Islet precursor cell (in vitro differentiated cells): ENCODE data around the gene SH3GL3.

ENCODE experiments used
- DNase-seq: peaks from one replicate; pipeline ENCODE4 v3.0.0-alpha.2; 2018

Gene SH3GL3

DNA sequence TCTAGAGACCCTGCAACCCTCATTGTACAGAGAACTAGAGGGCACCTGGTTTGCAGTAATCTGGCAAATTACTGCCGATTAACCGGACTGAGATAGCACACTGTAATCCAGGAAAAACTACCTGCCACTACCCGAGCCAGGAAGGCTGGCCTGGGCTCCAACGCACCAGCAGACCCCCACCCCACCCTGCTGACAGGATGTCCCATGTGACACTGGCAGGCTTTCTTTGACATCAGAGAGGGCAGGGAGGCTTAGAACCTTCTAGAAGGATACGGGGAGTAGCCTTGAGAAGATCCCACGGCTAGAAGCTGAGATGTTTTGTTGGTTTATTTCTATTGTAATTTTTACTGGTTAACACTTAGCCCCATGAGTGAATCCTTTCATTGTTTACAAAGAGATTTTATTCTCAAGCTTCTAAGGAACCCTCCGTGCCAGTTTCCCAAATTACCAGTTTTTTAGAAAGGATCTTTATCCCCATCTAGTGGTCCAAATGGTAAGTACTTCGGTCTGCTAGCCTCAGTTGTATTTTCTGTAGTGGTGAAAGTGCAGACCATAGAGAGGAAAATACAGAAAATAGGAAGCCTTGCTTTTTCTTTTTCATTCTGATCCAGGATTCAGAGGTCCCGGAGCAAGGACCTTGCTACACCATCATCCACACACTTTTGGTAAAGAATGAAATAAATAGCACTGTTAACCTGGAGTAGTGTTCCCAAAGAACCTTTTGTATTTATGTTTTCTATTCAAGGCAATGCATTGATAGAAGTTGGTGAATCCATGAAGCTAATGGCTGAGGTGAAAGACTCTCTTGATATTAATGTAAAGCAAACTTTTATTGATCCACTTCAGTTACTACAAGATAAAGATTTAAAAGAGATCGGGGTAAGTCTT is 124.9 kb downstream of the SH3GL3 start:
- no peak for DNase-seq

DNA sequence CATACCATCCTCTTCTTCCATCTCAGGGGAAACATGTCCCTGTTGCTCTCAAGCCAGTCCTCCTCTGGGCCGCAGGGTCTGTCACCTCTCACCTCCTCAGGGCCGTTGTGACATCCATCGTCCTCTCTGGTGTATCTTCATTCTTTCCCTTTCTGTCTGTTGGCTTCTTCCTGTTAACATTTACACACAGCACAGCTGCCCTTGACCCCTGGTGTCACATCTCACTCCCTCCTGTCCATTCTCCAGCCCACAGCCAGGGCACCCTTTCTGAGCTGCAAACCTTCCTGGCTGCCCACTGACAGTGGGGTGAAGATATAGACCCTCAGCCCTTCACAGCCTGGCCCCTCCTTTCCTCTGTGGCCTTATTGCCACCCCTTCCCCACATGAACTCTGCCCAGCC is 127.2 kb downstream of the SH3GL3 start:
- no peak for DNase-seq

DNA sequence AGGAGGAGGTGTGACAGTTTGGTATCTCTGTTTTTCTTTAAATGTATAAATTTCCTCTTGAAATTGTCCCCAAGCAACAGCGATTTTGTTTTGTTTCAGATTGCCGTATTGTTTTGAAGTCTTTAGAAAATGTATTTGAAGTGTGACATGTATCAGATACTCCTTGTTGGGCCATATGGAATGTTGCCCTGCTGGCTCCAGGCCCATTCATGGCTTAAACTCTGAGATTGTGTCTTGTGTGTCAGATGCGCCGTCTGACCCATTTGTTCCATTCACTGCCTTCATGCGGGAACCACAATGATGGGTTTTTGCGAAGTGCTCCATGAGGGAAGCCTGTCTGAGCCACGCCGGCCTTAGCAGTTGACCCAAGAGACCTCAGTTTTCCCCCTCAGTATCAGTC is 131.6 kb downstream of the SH3GL3 start:
- no peak for DNase-seq

DNA sequence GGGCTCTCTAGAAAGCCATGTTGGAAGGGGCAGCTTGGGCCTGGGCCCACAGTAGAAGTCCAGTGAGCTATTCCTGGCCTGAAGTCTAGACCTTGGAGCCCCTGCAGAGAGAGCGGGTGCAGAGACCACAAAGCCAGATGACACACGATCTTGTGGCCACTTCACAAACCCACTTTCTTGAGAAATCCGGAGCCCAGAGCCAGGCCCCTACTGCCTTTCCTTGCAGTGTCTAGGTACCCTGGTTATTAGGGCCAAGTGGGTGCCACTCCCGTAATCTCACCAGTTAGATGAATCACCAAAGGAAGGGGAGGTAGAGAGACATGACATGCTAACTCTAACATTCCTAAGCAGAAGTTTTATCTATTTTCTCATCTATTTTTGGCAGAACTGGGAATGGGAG is 134.2 kb downstream of the SH3GL3 start:
- no peak for DNase-seq

DNA sequence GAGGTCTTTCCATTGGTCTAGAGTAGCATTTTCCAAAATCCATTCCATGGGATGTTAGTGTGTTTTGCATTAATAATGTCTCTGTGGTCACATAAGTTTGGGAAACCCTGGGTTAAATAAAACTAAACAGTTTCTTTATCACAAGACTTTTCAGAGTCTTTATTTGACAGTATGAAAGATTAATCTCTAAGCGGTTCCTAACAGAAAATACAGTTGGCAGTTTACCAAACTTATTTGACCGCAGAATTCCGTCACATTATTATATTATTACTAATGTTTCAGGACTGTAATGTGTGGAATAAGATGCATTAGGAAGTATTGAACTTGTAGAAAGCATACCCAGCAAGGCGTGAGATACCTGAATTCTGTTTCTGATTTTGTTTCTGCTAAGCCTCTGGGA is 135.2 kb downstream of the SH3GL3 start:
- no peak for DNase-seq

DNA sequence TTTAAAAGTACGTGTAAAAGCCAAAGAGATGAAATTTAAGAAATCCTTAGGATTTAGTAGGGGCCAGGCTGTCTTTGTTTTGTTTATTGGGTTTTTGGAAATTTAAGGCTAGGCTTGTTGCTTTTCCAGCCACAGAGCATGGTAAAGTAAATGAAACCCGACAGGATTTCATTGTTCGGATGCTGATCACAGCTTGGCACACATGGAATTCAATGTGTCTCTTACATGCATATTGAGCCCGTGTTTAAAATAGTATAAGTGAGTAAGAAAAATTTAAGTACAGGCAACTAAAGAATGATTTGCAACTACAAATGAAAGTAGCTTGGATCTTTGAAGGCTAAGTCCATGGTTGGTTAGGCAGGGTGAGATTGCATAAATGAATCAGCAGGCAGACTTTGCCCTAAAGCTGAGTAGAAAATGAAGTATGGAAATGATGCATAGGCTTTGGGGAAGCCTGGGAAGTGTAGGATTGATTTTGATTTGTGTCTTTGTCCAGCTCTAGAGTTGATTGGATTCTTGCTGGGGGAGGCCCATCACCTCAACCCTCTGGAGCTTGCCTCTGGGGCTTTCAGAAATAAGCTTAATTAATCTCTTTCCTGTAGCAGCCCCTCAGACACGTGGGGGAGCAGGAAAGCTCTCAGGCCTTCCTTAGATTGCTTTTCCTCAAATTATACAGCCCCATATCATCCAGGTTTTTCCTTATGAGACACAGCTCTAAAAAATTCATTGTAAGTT is 138.6 kb downstream of the SH3GL3 start:
- DNase-seq: no peak

DNA sequence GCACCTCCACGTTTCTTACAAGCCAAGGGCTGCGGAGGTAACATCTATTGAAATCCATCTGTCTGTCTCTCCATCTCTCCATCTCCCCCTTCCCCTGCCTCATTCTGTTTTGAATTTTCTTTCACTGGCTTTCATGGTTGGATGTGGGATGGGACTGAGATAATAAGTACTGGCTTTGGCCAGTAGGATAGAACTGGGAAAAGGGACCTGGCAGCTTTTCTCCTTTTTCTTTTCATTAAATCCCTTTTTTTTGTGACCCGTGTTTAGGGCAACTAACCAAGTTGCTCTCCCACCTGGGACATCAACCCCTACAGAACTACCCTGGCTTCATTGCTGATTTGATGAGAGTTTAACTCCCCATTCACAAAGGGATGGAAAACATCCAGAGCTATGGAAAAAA is 139.9 kb downstream of the SH3GL3 start:
- no peak for DNase-seq

DNA sequence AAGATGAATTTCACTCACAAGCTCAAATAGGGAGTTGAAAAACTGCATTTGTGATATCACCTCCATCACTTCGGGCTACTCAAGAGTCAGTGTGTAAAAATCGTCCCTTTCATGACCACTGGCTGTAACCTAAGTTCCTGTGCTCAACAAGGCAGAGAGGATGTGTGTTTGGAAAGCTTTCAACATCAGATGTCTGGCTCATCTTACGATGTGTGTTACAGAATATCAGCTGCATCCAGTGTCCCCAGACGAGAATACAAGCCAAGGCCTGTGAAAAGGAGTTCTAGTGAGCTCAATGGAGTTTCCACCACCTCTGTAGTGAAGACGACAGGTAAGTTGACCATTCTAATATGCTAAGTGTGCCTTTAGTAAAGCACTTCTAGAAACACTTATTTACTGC is 141.3 kb downstream of the SH3GL3 start:
- no peak for DNase-seq

DNA sequence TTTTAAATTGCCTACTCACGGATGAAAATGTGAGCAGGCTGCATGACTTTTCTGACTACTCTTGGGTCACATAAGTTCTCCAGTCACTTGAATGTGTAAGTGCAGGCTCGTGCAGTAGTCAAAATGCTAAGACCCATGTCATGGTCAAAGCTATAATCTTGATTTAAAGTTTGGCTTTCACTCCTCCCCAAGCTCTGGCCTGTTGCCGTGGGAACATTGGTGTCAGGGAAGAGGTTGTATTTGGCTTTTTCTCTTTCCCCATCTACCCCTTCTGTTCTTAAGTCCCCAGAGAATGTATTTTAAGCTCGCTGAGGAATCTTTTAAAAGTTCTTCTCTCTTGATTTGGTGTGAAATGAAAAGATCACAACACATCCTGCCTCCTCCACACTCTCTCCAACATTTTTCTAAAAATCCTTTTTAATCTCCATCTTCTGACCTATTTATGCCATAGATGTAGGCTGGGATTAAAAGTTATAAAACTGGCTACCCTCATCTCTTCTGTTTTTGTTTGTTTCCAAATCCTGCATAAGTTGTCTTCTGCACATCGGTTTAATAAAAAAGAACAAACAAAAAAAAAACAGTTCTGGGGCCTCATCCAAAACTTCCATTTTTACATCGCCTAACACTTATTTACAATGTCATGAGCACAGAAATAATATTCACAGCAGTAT is 145.4 kb downstream of the SH3GL3 start:
- no peak for DNase-seq

DNA sequence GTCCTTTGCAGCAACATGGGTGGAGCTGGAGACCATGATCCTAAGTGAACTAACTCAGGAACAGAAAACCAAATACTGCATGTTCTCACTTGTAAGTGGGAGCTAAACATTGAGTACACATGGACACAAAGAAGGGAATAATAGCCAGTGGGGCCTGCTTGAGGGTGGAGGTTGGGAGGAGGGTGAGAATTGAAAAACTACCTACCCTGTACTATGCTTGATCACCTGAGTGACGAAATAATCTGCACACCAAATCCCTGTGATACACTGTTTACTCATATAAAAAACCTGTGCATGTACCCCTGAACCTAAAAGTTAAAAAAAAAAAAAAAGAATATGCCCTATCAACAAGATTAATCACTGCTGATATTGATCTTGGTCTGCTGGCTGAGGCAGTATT is 148.1 kb downstream of the SH3GL3 start:
- no peak for DNase-seq

DNA sequence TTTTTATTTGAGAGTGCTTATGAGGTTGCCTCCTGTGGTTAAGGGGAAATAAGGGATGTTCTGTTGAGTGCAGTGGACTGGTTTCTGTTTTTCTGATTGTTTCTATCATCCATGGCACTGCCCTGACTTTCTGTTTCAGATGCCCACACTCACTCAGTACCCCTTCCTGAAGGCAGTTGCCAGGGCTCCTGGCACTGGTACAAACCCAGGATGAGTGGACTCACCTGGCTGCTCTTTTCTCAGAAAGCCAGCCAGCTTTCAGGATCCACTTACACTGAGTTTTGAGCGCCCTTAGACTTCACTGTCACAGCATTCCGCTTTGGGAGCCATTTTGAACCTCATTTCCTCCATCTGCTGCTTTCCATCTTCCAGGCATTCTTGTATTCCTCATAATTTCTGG is 150.9 kb downstream of the SH3GL3 start:
- DNase-seq: no peak

DNA sequence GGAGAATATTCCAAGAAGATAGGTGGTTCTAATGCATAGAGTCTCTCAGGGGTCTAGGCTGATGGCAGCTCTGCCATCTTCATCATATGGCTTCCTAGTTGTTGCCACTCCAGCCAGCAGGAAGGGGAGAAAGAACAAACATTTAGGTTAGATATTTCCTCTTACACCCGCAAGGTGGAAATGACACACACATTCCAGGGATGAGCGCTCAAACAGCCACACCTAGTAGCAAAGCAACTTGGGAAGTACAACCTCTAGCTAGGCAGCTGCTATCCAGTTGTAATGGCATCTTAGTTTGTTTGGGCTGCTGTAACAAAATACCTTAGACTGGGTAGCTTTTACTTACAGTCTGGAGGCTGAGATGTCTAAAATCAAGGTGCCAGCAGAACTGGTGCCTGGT is 154.9 kb downstream of the SH3GL3 start:
- no peak for DNase-seq

DNA sequence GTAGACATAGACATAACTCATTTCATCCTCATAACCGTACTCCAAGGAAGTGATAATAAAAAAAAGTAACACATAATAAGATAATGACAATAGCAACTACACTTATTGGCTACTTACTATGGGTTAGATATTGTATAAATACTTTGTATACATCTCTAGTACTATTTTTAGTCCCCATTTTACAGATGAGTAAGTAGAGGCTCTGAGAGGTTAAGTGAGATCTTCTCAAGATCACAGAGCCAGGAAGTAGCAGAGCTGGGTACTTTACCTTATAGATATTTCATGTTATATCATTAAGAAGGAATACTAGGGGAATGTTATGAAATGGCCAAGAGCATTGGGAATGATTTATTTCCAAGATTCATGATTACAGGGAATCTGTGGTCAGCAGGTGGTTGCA is 157.4 kb downstream of the SH3GL3 start:
- no peak for DNase-seq

DNA sequence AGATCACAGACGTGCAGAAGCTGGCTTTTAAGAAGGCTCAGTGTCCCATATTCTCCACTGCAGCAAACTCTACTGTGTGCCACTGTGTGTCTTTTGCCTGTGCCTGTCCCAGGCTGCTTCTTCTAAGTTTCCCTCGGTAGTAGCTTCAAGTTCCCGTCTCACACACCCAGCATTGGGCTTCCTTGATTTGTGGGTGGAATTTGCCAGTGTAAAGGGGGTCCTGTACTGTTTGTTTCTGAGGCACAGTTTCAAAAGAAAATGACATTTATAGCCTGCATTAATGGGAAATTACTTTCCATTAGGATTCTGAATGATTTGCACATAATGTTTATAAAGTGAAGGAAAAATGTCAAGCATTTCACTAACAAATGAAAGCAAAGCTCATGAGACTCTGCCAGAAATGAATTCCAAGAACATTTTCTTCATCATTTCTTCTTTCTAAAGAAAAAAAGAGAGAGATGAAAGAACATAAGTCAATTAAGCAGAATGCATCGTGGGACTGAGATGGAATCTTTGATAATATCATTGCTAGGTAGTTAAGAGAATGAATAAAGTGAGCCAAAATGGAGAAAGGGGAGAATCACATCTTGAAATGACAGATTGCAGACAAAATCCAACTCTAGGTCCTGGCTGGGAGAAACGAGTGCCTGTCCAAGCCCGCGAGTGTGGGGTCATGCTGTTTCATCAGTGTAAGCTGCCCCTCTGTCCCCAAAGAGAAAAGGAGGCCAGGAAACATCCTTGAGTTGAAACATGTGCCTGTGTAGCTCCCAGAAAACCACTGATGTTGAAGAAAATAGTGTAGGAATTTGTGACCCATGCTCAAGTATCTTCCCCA is 158.2 kb downstream of the SH3GL3 start:
- DNase-seq: no peak

DNA sequence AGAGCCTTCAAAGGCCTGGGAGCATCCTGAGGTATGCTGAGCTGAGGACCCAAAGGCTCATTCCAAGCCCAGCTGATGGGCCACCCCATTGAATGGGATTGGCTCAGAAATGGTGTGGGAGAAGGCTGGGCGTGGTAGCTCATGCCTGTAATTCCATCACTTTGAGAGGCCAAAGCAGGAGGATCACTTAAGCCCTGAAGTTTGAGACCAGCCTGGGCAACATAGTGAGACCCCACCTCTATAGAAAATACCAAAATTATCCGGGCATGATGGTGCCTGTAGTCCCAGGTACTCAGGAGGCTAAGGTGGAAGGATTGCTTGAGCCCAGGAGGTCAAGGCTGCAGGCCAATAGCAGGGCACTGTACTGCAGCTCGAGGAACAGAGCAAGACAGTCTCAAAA is 163.0 kb downstream of the SH3GL3 start:
- no peak for DNase-seq

DNA sequence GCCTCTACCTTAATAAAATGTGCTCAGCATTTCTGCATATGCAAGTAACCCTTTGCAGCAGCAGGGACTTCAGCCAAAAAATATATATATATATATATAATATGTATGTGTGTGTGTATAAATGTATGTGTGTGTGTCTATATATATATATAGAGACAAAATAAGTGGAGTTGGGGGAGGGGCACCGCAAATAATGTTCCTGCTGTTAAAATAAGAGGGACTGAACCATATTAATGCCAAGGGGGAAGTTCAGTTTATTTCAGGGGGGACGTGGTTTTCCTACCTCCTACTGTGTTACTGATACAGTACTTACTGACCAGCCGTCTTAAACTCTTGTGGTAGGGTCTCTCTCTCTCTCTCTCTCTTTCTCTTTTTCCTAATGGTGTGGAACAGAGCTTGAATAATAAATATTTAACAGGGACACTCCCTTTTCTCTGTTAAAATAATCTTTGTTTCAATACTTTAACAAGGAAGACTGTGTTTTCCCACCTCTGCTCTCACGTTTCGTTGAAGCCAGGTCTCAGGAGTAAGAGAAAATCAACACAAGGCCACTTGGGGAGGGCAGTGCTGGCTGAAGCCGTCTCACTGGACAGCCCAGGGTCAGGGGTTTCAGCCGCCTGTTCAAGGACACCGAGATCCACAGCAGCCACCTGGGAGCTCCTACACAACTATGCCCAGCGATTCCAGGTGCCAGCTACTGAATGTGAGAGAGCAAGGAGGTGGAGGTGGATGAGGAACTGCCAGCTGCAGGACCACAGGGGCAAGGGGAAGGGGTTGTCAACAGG is 164.0 kb downstream of the SH3GL3 start:
- no peak for DNase-seq

DNA sequence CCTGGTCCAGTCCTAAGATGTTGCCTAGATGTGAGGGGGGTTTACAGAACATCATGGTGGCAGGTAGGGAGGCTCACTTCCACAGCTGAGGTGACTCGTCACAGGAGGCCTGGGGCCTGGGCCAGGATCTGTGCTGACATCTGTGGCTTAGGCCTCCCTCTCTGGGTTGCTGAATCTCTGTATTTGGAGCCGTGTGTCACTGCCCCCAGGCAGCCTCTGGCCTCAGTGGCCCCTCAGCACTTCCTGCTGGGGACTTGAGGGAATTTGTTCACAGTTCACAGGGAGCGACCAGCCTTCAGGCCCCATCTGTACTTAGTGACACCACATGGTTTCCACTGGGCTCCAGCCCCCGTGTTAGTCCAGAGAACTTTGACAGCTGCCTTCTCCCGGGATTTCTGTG is 165.1 kb downstream of the SH3GL3 start:
- DNase-seq: no peak

DNA sequence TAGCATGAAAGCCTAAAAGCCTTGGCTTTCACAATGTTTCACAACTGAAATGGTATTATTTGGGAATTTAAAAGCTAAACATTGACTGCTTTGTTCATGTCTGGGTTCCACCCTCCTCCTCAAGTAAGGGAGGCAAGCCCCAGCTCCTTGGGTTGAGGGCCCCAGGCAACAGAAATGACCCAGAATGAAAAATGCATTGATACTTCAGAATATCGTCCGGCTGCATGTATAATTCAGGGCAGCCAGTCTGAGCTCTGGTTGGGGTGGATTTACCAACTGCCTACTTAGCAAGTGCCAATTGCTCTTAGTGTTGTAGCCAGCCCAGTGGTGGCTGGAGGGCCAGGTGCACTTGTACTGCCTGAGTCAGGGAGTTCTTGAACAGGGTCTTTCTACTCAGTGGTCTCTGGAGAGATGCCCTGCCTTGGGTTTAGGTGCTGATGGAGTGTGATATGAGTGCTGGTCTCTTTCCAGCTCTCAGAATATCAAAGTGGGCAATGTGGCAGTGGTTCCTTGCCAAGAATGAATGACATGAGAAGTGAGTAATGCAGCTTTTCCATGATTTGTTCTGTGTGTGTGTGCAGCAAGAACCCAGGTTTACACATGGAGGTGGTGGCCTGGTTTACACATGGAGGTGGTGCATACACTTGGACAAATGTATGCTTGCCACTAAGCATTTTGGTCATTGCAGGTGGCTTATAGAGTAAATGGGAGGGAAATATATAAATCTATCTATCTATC is 165.9 kb downstream of the SH3GL3 start:
- no peak for DNase-seq

DNA sequence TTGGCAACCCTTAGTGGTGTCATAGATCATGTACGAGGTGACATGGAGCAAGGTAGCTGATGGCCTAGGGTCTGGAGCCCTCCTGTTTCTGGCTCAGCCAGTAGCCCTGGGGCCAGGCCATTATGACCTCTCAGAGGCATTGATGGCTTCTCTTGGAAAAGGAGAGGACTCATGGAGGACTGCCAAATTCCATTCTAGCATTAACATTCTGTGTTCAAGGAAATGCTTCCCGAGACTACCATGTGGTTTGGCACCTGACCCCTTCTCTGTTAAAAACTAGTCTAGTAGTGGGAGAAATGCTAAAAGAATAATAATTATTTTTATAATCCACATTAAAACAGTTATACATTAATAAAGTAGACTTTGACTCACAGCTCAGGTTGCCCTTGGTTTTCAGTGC is 166.6 kb downstream of the SH3GL3 start:
- no peak for DNase-seq

DNA sequence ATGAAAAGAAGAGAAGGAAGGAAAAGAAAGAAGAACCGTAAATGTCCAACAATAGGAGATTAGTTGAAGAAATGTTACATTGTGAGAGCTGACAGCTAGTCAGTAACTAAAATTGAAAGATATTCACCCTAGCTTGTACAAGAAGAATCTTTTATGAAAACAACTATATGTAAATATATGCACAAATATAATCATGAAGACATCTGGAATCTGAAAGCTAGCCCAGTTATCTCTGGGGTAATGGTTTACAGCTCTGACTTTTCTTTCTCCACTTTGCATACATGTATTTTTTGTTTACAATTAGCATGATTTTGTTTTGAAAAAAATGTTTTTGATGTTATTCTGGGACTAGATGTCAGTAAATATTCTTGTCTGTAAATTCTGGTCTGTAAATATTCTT is 169.7 kb downstream of the SH3GL3 start:
- no peak for DNase-seq

DNA sequence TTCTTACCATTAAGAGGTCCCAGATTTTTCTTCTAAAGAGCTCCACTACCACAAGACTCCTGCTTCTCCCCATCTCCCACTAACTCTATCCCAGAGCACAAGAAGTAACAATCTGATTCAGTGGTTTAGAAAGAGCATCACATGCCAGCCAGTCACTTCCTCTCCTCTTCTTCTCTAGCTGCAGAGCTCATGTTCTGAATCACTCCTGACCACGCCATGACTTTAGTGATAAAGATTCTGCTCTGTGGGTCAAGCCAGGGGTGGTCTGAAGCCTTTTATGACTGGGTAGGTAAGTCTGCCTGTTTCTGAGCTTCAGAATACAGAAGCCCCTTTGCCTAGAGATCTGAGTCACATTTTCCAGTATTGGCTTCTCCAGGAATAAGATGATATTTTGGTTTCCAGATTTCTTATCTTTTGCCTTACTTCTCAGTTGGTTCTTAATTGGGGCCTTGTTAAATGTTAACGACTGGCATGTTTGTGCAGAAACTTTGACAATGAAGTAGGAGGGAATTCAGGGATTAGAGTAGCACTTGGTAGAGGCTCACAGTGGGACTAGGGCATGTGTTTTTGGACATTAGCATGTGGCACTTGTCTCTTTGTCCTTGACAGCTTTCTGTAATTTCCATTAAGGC is 179.1 kb downstream of the SH3GL3 start:
- peak; percentile 69 for DNase-seq
